HEK293T (cell line): ENCODE data around the gene PAM.

Experiments
- CTCF ChIA-PET: fragments of 350-600 bp; formaldehyde crosslinking; extraction: SDS; loops from one replicate; lab custom pipeline; 2021; ENCODE audit warnings: antibody characterized with exemption, inconsistent platforms; lab: Yijun Ruan, JAX
- POLR2A ChIA-PET: fragments of 350-600 bp; formaldehyde crosslinking; extraction: SDS; loops from one replicate; lab custom pipeline; 2020; ENCODE audit warnings: antibody characterized with exemption, inconsistent platforms; lab: Yijun Ruan, JAX
- DNase-seq: peaks from one replicate; pipeline ENCODE4 v3.0.0; 2012; ENCODE audit warnings: mixed read lengths; ENCODE audit errors: extremely low spot score
- ARNT ChIP-seq: fragments of 450-650 bp; IDR thresholded peaks from 2 replicates; pipeline ENCODE4 v1.6.1; 2017; ENCODE audit warnings: mild to moderate bottlenecking
- BHLHE40 ChIP-seq: fragments of 450-650 bp; IDR thresholded peaks from 2 replicates; pipeline ENCODE4 v1.6.1; 2016; ENCODE audit warnings: mild to moderate bottlenecking, moderate library complexity, borderline replicate concordance
- CTBP1 ChIP-seq: fragments of 450-650 bp; IDR thresholded peaks from 2 replicates; pipeline ENCODE4 v1.6.1; 2016; ENCODE audit warnings: borderline replicate concordance
- ELF4 ChIP-seq: fragments of 450-650 bp; IDR thresholded peaks from 2 replicates; pipeline ENCODE4 v1.6.1; 2017; ENCODE audit warnings: antibody characterized with exemption
- FOXA1 ChIP-seq: fragments of 450-650 bp; IDR thresholded peaks from 2 replicates; pipeline ENCODE4 v1.6.1; 2016; ENCODE audit warnings: mild to moderate bottlenecking
- FOXK2 ChIP-seq: fragments of 450-650 bp; IDR thresholded peaks from 2 replicates; pipeline ENCODE4 v1.6.1; 2016; ENCODE audit warnings: mild to moderate bottlenecking
- FOXM1 ChIP-seq: fragments of 450-650 bp; IDR thresholded peaks from 2 replicates; pipeline ENCODE4 v1.6.1; 2017; ENCODE audit warnings: mild to moderate bottlenecking, borderline replicate concordance
- HDGF ChIP-seq: fragments of 450-650 bp; IDR thresholded peaks from 2 replicates; pipeline ENCODE4 v1.6.1; 2017; ENCODE audit warnings: antibody characterized with exemption, borderline replicate concordance
- L3MBTL2 ChIP-seq: fragments of 450-650 bp; conservative IDR thresholded peaks from 2 replicates; pipeline ENCODE4 v1.6.1; 2016; ENCODE audit warnings: mild to moderate bottlenecking
- LEF1 ChIP-seq: fragments of 450-650 bp; IDR thresholded peaks from 2 replicates; pipeline ENCODE4 v1.6.1; 2017; ENCODE audit warnings: mild to moderate bottlenecking, borderline replicate concordance
- NFRKB ChIP-seq: fragments of 450-650 bp; IDR thresholded peaks from 2 replicates; pipeline ENCODE4 v1.6.1; 2016; ENCODE audit warnings: mild to moderate bottlenecking, moderate library complexity
- SP1 ChIP-seq: fragments of 450-650 bp; IDR thresholded peaks from 2 replicates; pipeline ENCODE4 v1.6.1; 2017
- SUZ12 ChIP-seq: fragments of 450-650 bp; IDR thresholded peaks from 2 replicates; pipeline ENCODE4 v1.6.1; 2016; ENCODE audit warnings: mild to moderate bottlenecking
- TARDBP ChIP-seq: fragments of 450-650 bp; IDR thresholded peaks from 2 replicates; pipeline ENCODE4 v1.6.1; 2016
- ZNF384 ChIP-seq: fragments of 450-650 bp; IDR thresholded peaks from 2 replicates; pipeline ENCODE4 v1.6.1; 2016
- TF ChIP-seq, protein P1 (sequence below): fragments of 450-650 bp; IDR thresholded peaks from 2 replicates; pipeline ENCODE4 v1.6.1; 2016

The PAM gene

DNA sequence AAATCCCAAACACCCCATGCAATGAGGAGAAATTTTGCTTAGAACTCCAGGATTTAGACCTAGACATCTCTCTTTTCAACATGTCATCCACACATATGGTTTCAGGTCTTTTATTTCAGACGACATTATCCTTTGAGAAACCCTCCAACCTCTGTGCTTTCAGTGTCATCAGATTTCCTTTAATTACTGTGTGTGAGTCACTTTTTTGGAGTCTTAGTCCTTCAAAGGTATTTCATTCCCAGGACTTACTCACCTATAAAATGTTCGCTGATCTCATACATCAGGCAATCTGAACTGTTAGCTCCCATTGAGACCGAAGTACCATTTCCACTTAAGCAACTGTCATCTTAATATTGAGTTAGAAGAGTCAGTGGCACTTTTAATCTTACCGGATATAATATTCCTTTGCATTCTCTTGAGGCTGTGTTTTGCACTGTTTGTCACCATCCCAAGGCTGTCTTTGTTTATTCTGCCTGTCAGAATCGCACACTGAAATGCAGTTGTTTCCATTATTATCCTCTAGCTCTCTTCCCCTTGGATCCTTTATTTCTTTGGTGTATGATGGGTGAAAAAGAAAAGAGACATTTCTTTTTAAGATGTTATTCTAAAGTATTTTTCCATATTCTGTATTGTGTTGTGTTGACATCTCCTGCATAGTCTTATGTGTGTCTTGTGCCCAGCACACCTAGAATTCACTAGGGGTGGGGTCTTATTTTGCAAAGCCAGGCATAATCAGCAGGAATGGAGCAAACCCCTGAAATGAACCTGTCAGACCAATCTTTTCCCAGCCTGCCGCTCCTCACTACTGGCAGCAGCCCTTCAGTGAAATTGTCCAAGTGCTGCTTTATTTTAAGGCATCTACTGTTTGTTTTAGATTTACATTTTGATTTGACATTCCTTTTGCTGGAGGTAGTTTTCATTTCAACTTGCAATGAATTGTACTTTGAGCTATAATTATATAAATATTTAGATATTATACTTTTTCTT, 155.4 kb downstream of the PAM start:
- ChIA-PET CTCF (interaction anchor here (0.6 to 1.8 kb wide), 3 partner anchors 9 to 148 kb away, joined by 3 to 4 read pairs (median 4); no protein-coding TSS in a partner anchor), POLR2A (no interaction called here)
- peak; percentile 13 for DNase-seq
- TF ChIP-seq BHLHE40 (no peak), FOXK2 (no peak), ELF4 (no peak), FOXM1 (no peak), LEF1 (no peak), NFRKB (no peak)

DNA sequence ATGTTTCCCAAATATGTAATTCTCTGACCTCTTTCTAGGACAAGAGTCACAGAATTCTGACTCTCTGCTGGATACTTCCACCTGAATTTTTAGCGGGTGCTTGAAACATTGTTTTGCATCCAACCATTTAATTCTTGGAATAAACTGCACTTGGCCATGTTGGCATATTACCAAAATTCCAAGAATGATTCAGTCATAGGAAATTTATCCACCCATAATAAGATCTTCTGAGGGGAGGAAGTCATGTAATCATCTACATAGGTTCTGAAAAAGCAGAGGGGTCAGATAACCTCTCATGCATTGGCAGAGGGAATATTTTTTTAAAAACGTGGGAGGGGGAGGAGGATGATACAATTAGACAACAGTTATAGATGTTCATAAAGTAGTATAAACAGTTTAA, 156.9 kb downstream of the PAM start:
- POLR2A ChIA-PET, result no interaction called here
- CTCF ChIA-PET, result no interaction called here
- TF ChIP-seq CTBP1, result no peak
- no peak for TF ChIP-seq FOXM1
- DNase-seq, result no peak

DNA sequence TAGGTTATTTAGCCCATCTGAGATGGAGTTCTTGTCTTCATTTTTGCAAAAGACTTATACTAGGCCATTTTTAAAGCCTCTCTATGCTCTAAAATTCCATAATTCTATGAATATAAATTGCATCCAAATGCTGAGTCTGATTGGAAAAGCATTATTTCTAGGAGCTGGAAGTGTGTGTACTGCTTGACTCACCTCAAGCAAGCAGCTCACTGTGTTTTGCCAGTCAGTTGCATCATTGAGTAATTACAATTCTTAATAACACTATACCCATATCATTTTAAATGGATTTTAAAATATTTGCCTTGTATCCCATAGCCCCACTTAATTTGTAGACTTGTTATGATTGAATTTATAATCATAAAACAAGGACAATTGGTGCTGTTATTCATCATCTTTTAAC, 161.0 kb downstream of the PAM start:
- ChIA-PET POLR2A (interaction anchor here (0.6 kb wide), 1 partner anchor 9 kb away, joined by 3 read pairs; no protein-coding TSS in a partner anchor), CTCF (no interaction called here)
- no peak for DNase-seq
- TF ChIP-seq ZNF384 (no peak), TARDBP (no peak), ARNT (no peak), BHLHE40 (no peak)

DNA sequence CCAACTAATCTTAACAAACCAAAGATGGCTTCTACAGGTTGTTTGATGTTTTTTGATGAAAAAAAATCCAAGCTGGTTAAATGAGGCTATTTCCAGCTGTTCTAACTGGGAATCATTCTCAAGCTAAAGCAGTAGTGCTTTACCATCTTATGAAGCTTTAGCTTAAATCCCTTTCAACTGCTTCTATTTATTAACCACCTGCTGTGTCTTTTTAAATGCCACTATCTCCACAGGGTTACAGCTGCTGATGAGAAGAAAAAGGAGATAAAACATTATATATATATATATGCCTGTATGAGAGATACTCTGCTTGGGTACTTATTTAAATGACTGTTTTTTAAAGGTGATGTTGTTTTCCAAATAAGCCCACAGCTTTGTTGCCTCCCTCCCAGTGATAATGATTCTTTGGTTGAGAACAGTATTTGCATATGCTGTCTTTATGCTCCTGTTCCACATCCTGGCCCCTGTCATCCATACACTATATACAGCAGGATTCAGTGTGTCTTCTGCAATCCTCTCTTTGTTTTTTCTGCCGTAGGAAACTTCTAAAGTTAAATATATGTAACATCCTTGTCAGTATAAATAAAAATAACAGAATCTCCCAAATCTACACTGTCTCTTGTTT, 164.0 kb downstream of the PAM start:
- no peak for DNase-seq
- ChIA-PET POLR2A (no interaction called here), CTCF (interaction anchor here (0.9 kb wide), 1 partner anchor 9 kb away, joined by 4 read pairs; no protein-coding TSS in a partner anchor)
- TF ChIP-seq HDGF (no peak), FOXK2 (no peak), LEF1 (no peak), FOXM1 (no peak), NFRKB (no peak), FOXA1 (no peak), ARNT (no peak), L3MBTL2 (no peak), SUZ12 (no peak), TARDBP (no peak), ZNF384 (no peak), CTBP1 (no peak), BHLHE40 (no peak), ELF4 (no peak), SP1 (no peak)
- TF ChIP-seq, protein P1, sequence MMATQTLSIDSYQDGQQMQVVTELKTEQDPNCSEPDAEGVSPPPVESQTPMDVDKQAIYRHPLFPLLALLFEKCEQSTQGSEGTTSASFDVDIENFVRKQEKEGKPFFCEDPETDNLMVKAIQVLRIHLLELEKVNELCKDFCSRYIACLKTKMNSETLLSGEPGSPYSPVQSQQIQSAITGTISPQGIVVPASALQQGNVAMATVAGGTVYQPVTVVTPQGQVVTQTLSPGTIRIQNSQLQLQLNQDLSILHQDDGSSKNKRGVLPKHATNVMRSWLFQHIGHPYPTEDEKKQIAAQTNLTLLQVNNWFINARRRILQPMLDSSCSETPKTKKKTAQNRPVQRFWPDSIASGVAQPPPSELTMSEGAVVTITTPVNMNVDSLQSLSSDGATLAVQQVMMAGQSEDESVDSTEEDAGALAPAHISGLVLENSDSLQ, result no peak

DNA sequence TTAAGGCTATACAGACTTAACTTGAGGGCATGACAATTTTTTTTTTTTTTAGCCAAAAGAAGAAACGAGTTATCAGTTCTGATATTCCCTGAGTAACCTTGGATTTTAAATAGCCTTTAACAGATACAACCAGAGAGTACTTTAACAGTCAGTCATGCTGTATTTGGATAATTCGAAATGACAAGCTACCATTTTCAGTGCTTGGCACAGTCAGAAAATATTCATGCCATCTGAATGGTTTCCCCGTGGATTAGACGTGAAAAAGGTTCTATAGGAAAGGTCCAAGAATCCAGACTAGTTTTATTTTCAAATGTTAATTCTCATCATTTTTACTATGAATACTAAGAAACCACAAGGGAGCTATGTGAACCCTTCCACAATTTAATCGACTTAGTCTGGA, 165.7 kb downstream of the PAM start:
- DNase-seq, result no peak
- no peak for TF ChIP-seq FOXM1
- TF ChIP-seq LEF1, result no peak
- no peak for TF ChIP-seq FOXK2
- no peak for TF ChIP-seq SP1
- no peak for TF ChIP-seq SUZ12
- no peak for TF ChIP-seq CTBP1
- no peak for TF ChIP-seq ARNT
- ChIA-PET CTCF (no interaction called here), POLR2A (no interaction called here)

DNA sequence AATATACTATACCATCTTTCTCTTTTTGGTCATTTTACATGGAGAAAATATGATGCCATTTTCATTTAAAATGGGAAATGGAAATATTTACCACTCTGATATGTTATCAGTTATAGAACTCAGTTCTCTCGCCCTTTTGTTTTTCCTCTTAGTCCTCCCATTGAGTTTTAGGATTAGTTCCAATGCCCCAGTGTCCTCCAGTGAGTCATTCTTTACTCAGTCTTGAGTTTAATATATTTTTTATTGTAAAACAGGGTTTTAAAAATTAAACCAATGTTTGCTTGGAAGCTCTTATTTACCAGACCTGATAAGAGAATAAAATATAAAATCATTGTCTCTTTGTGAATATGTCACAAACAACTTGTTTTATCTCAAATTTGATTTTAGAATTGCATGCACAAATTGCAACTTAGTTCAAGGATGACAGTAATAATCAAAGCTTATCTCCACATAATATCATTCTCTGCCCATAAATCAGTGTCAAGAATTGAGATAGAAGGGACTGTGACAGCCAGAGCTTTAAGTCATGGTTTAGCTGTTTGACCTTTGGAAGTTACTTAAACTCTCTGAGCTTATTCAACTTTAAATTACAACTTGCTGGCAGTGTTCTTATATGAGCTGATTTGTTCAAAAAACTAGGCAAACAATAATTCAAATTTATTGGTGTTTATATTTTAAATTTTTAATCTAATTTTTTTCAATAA, 166.4 kb downstream of the PAM start:
- no peak for TF ChIP-seq SUZ12
- TF ChIP-seq FOXK2, result no peak
- TF ChIP-seq, protein P1, result peak; percentile 48
- POLR2A ChIA-PET, result no interaction called here

DNA sequence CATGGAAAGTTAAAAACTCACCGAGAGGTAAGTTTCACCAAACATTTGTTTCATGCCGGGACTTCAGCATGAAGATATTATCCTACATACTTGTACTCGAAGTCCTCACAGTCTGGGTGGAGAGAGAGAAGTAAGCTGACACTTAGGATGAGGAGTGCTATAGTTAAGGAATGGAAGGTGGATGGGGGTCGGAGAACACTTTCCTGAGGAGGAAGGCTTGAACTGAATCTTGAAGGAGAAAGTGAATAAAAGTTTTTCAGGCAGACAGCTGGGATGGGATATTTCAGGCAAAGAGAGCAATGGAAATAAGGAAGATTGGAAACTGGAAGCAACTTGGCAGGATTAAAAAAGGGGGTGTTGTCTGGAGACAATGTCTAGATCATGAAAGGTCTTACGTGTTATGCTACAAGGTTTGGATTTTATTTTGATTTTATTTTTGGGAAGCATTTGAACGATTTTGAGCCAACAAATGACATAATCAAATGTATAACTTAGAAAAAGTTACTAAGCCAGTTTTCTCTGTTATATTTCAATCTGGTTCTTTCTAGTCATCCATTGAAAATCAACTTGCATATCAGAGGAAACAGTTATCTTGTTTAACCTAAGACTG, 167.1 kb downstream of the PAM start:
- ChIA-PET POLR2A (no interaction called here), CTCF (no interaction called here)
- DNase-seq, result no peak
- TF ChIP-seq ELF4, result no peak
- TF ChIP-seq FOXK2, result no peak
- no peak for TF ChIP-seq LEF1
- TF ChIP-seq CTBP1, result no peak
- no peak for TF ChIP-seq SP1
- TF ChIP-seq SUZ12, result no peak
- TF ChIP-seq, protein P1, result no peak
- TF ChIP-seq TARDBP, result no peak
- no peak for TF ChIP-seq ARNT
- no peak for TF ChIP-seq FOXM1
- TF ChIP-seq FOXA1, result no peak

More for the DNA sequence above, 166.4 kb downstream of the PAM start:
- DNase-seq, result no peak
- CTCF ChIA-PET, result interaction anchor here (0.7 kb wide), 1 partner anchor 8 kb away, joined by 3 read pairs; no protein-coding TSS in a partner anchor
